ENCODE results near the gene MTCL3.

The MTCL3 gene

DNA sequence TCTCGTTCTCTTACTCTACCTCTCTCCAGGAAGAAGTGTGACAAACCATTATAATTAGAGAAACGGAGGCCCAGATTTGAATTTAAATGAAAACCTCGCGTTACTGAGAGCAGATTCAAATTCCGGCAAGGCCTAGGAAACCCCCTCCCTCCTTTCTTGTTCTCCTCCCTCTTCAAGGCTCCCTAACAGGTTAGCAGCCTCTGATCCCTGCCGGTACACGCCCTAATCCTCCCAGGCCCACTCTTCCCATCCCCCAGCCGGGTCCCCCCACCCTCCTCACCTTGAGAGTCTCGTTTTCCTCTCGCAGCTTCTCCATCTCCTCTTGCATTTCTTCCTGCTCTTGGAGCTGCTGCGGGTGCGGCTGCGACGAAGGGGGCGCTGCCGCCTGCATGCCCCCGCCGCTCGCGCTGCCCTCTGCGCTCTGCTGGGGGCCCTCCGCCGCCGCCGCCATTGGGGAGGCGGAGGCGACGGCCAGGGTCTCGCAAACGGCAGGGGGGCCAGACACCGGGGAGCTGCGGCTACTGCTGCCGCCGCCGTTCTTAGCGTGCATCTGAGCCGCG, 3.8 kb downstream of the MTCL3 start:
- Histone ChIP-seq H3K4me3 (ENCODE audit: low read depth, low read length, poor library complexity, severe bottlenecking) (peak overlapping the region; percentile 73), H3K9me3 (ENCODE audit: low read depth, low read length, poor library complexity, severe bottlenecking) (peaks cover 3% of the 10 kb centered on the region), H3K36me3 (ENCODE audit: insufficient read depth, low read length, poor library complexity, severe bottlenecking) (peaks cover 30% of the 10 kb centered on the region), H3K4me1 (ENCODE audit: insufficient read depth, low read length, poor library complexity, severe bottlenecking) (peaks cover 27% of the 10 kb centered on the region), H3K27me3 (replicated peaks; ENCODE audit: insufficient read depth, low read depth, low read length, poor library complexity) (no peaks in the 10 kb centered on the region), H3K27ac (ENCODE audit: low read depth, low read length, poor library complexity, severe bottlenecking) (peak overlapping the region; percentile 63)
- CTCF ChIA-PET = interaction anchor here (0.5 to 1.3 kb wide), 9 partner anchors 9 to 501 kb away, joined by 3 to 11 read pairs (median 5); no protein-coding TSS in a partner anchor
- POLR2A ChIA-PET (ENCODE audit: low non-redundant PET) = no interaction called here
- intact Hi-C loops (cut with micrococcal nuclease; ENCODE audit: unreplicated experiment) = no loop called here
- BruUV-seq (replicated peaks) = no TSS peak
- TF ChIP-seq, protein P1, sequence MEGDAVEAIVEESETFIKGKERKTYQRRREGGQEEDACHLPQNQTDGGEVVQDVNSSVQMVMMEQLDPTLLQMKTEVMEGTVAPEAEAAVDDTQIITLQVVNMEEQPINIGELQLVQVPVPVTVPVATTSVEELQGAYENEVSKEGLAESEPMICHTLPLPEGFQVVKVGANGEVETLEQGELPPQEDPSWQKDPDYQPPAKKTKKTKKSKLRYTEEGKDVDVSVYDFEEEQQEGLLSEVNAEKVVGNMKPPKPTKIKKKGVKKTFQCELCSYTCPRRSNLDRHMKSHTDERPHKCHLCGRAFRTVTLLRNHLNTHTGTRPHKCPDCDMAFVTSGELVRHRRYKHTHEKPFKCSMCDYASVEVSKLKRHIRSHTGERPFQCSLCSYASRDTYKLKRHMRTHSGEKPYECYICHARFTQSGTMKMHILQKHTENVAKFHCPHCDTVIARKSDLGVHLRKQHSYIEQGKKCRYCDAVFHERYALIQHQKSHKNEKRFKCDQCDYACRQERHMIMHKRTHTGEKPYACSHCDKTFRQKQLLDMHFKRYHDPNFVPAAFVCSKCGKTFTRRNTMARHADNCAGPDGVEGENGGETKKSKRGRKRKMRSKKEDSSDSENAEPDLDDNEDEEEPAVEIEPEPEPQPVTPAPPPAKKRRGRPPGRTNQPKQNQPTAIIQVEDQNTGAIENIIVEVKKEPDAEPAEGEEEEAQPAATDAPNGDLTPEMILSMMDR (conservative IDR thresholded peaks at IDR 0.05; ENCODE audit: low read depth, low read length) = peak; percentile 36; the same call in 1 of the 2 replicates
- TF ChIP-seq EZH2 (IDR thresholded peaks at IDR 0.05; ENCODE audit: borderline replicate concordance, low read depth, low read length, poor library complexity, severe bottlenecking) = no peak
- peak; percentile 74 for DNase-seq (ENCODE audit: low spot score)

- CTCF ChIA-PET = interaction anchor here (0.5 to 1.2 kb wide), 3 partner anchors 9 to 501 kb away, joined by 3 to 7 read pairs (median 7); partner anchors contain the start of gene RNF146
Measured at GRCh38 chr6:127514773-127515227, 4.3 kb downstream of the MTCL3 start.

GRCh38 chr6:127514179-127514772, 4.9 kb downstream of the MTCL3 start:
- TF ChIP-seq EZH2 (IDR thresholded peaks at IDR 0.05; ENCODE audit: borderline replicate concordance, low read depth, low read length, poor library complexity, severe bottlenecking) = no peak
- TF ChIP-seq, protein P1 (conservative IDR thresholded peaks at IDR 0.05; ENCODE audit: low read depth, low read length) = no peak
- Histone ChIP-seq H3K36me3 (ENCODE audit: insufficient read depth, low read length, poor library complexity, severe bottlenecking) (peaks cover 41% of the 10 kb centered on the region), H3K9me3 (ENCODE audit: low read depth, low read length, poor library complexity, severe bottlenecking) (peaks cover 8% of the 10 kb centered on the region), H3K27ac (ENCODE audit: low read depth, low read length, poor library complexity, severe bottlenecking) (no peak overlapping the region), H3K4me1 (ENCODE audit: insufficient read depth, low read length, poor library complexity, severe bottlenecking) (peaks cover 19% of the 10 kb centered on the region), H3K27me3 (replicated peaks; ENCODE audit: insufficient read depth, low read depth, low read length, poor library complexity) (no peaks in the 10 kb centered on the region), H3K4me3 (ENCODE audit: low read depth, low read length, poor library complexity, severe bottlenecking) (peak overlapping the region; percentile 73)
- DNase-seq (ENCODE audit: low spot score) = no peak
- ChIA-PET CTCF (interaction anchor here (1.0 kb wide), 1 partner anchor 247 kb away, joined by 7 read pairs; the partner anchor contains the start of gene RNF146), POLR2A (ENCODE audit: low non-redundant PET) (interaction anchor here (0.6 kb wide), 1 partner anchor 1428 kb away, joined by 3 read pairs; no protein-coding TSS in a partner anchor)
- no TSS peak for BruUV-seq (replicated peaks)
- intact Hi-C loops (cut with micrococcal nuclease; ENCODE audit: unreplicated experiment) = no loop called here

More at GRCh38 chr6:127514773-127515227, 4.3 kb downstream of the MTCL3 start:
- no TSS peak for BruUV-seq (replicated peaks)
- Histone ChIP-seq H3K27me3 (replicated peaks; ENCODE audit: insufficient read depth, low read depth, low read length, poor library complexity) (no peaks in the 10 kb centered on the region), H3K9me3 (ENCODE audit: low read depth, low read length, poor library complexity, severe bottlenecking) (peaks cover 8% of the 10 kb centered on the region), H3K36me3 (ENCODE audit: insufficient read depth, low read length, poor library complexity, severe bottlenecking) (peaks cover 36% of the 10 kb centered on the region), H3K4me3 (ENCODE audit: low read depth, low read length, poor library complexity, severe bottlenecking) (peak overlapping the region; percentile 73), H3K4me1 (ENCODE audit: insufficient read depth, low read length, poor library complexity, severe bottlenecking) (peaks cover 24% of the 10 kb centered on the region), H3K27ac (ENCODE audit: low read depth, low read length, poor library complexity, severe bottlenecking) (peak overlapping the region; percentile 63)
- POLR2A ChIA-PET (ENCODE audit: low non-redundant PET) = no interaction called here
- intact Hi-C loops (cut with micrococcal nuclease; ENCODE audit: unreplicated experiment) = no loop called here
- TF ChIP-seq, protein P1 (conservative IDR thresholded peaks at IDR 0.05; ENCODE audit: low read depth, low read length) = no peak
- no peak for TF ChIP-seq EZH2 (IDR thresholded peaks at IDR 0.05; ENCODE audit: borderline replicate concordance, low read depth, low read length, poor library complexity, severe bottlenecking)
- DNase-seq (ENCODE audit: low spot score) = peak; percentile 77
